Endothelial cell of umbilical vein (primary cell): ENCODE data around the gene CLRN3.

Source experiments
- EZH2 ChIP-seq: IDR thresholded peaks from 2 replicates; pipeline ENCODE4 v1.6.1; 2012; ENCODE audit warnings: borderline replicate concordance, low read depth, mild to moderate bottlenecking, moderate library complexity, low read length, inconsistent platforms; ENCODE audit not compliant: severe bottlenecking
- JUN ChIP-seq: IDR thresholded peaks from 2 replicates; pipeline ENCODE4 v1.6.1; 2011; ENCODE audit warnings: borderline replicate concordance, low read depth; ENCODE audit not compliant: insufficient read length, insufficient read depth
- MYC ChIP-seq: IDR thresholded peaks from one replicate; pipeline ENCODE4 v1.6.1; 2011; ENCODE audit warnings: mild to moderate bottlenecking, low read depth, low read length
- POLR2A ChIP-seq: IDR thresholded peaks from 2 replicates; pipeline ENCODE4 v1.6.1; 2012; ENCODE audit warnings: low read depth, mild to moderate bottlenecking, control low read depth, low read length
- POLR2AphosphoS5 ChIP-seq: IDR thresholded peaks from 2 replicates; pipeline ENCODE4 v1.6.1; 2012; ENCODE audit warnings: low read depth, mild to moderate bottlenecking, control low read depth, low read length, moderate library complexity; ENCODE audit not compliant: insufficient read depth
- TF ChIP-seq, protein P1 (sequence below), 2 donors: IDR thresholded peaks; 1 replicate in 1 of 2; 2 replicates in 1 of 2; pipeline ENCODE4 v1.5.1; 2011; ENCODE audit warnings: low read length in 2 of 2, mild to moderate bottlenecking in 2 of 2, moderate library complexity in 2 of 2, control low read depth in 1 of 2, inconsistent platforms in 1 of 2, low read depth in 1 of 2; ENCODE audit not compliant: insufficient read depth in 1 of 2; ENCODE audit errors: extremely low read depth in 1 of 2

DNA sequence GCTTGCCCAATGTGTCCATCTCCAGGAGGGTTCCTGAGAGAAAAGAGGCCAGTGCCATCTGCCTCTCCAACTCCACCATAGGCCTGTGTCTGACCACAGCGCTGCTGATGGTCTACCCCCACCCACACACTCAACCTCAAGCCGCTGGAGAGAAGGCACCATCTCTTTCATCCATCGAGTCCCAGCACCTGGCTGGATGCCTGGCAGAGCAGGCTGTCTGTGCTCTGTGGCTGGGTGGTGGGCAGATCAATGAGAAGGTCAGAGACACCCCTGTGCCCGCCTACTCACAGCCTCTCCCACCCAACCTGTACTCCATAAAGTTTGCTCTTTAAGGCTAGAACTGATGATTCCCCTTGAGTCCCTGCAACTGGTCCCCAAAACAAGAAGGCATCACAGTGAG is 58.0 kb downstream of the CLRN3 start:
- TF ChIP-seq, protein P1, sequence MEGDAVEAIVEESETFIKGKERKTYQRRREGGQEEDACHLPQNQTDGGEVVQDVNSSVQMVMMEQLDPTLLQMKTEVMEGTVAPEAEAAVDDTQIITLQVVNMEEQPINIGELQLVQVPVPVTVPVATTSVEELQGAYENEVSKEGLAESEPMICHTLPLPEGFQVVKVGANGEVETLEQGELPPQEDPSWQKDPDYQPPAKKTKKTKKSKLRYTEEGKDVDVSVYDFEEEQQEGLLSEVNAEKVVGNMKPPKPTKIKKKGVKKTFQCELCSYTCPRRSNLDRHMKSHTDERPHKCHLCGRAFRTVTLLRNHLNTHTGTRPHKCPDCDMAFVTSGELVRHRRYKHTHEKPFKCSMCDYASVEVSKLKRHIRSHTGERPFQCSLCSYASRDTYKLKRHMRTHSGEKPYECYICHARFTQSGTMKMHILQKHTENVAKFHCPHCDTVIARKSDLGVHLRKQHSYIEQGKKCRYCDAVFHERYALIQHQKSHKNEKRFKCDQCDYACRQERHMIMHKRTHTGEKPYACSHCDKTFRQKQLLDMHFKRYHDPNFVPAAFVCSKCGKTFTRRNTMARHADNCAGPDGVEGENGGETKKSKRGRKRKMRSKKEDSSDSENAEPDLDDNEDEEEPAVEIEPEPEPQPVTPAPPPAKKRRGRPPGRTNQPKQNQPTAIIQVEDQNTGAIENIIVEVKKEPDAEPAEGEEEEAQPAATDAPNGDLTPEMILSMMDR (IDR thresholded peaks at IDR 0.05; ENCODE audit: extremely low read depth in 1 of 2, insufficient read depth in 1 of 2, low read depth in 1 of 2, low read length in 2 of 2), result no peak
- TF ChIP-seq POLR2AphosphoS5 (no peak), JUN (no peak), POLR2A (no peak), EZH2 (no peak), MYC (no peak)
